ENCODE measurements around the gene EIPR1. TPM values are rescaled to one million over a fixed set of nuclear protein-coding genes. Genes with fewer than 3 reads are reported as not detected.

EIPR1 gene
- total and polyA plus RNA-seq, 2 donors (not counting 3 experiments of a cell fraction or from before 2014, with no cell fraction given): 30.8 to 57.3 TPM

DNA sequence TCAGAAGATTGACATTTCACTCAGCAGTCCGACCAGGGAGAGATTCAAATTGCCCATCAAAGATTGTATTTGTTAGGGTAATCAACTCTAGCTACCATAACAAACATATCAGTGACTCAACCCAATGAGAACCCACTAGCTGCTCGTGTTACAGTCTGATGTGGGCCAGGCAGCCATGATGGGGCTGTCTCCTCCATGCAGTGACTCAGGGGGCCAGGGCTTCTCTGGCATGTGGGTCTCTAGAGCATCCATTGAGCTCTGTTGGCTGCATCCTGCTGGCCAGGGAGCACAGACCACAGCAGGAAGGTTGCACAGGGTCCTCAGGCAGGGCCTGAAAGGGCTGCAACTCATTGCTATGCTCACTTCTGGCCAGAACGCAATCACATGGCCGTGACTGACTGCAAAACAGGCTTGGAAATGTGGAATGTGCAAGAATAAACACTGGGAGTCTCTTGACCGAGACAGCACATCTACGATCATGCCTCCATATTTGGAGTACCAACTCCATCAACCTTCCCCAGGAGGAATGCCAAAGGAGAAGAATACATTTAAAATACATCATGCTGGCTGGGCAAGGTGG lies 216.8 kb downstream of the EIPR1 start:
- Histone ChIP-seq H3K36me3 (ENCODE audit: control insufficient read depth in 2 of 2, extremely low read depth in 1 of 2, insufficient read depth in 2 of 2, low read length in 2 of 2) (no peaks in the 10 kb centered on the region), H3K4me2 (ENCODE audit: insufficient read depth, low read length) (no peak overlapping the region), H3K9me3 (replicated peaks; ENCODE audit: control insufficient read depth, insufficient read depth, low read length) (no peaks in the 10 kb centered on the region), H2AFZ (ENCODE audit: low read depth, low read length) (no peak overlapping the region), H3K27ac (ENCODE audit: insufficient read depth, low read depth, low read length) (no peak overlapping the region), H3K9me1 (replicated peaks; ENCODE audit: control insufficient read depth, extremely low read depth, insufficient read depth, low read length) (no peaks in the 10 kb centered on the region), H3K27me3 (ENCODE audit: control insufficient read depth in 2 of 2, insufficient read depth in 2 of 2, low read length in 2 of 2) (no peaks in the 10 kb centered on the region), H4K20me1 (replicated peaks; ENCODE audit: control insufficient read depth, extremely low read depth, insufficient read depth, low read length) (no peaks in the 10 kb centered on the region), H3K4me1 (ENCODE audit: control insufficient read depth, extremely low read depth, insufficient read depth, low read length) (no peaks in the 10 kb centered on the region), H3K9ac (replicated peaks; ENCODE audit: extremely low read depth, insufficient read depth, low read length) (no peak overlapping the region), H3K4me3 (replicated peaks in 1 of 3; ENCODE audit: insufficient read depth in 1 of 3, low read depth in 1 of 3, low read length in 3 of 3) (no peak overlapping the region), H3K79me2 (ENCODE audit: control insufficient read depth, insufficient read depth, low read length) (no peaks in the 10 kb centered on the region)
- ChIA-PET CTCF (no interaction called here), POLR2A (no interaction called here)
- DNase-seq (ENCODE audit: low read depth, low spot score) (no peak), FAIRE-seq (no peak)
- intact Hi-C loops (cut with micrococcal nuclease) (no loop called here), dilution Hi-C loops (cut with MboI; ENCODE audit: extremely low pct_ligation_motif_present, low sequenced_read_pairs) (no loop called here)
- TF ChIP-seq GATA2 (IDR thresholded peaks at IDR 0.05; ENCODE audit: insufficient read depth, insufficient read length, low read depth, low read length) (no peak), MYC (IDR thresholded peaks at IDR 0.05; ENCODE audit: low read depth, low read length) (no peak), POLR2A (IDR thresholded peaks at IDR 0.05; ENCODE audit: low read depth, low read length) (no peak), POLR2AphosphoS5 (IDR thresholded peaks at IDR 0.05; ENCODE audit: insufficient read depth, low read depth, low read length) (no peak), EZH2 (IDR thresholded peaks at IDR 0.05; ENCODE audit: borderline replicate concordance, low read depth, low read length, severe bottlenecking) (no peak), FOS (IDR thresholded peaks at IDR 0.05; ENCODE audit: borderline replicate concordance, insufficient read depth, low read length) (no peak), JUN (IDR thresholded peaks at IDR 0.05; ENCODE audit: borderline replicate concordance, insufficient read depth, insufficient read length, low read depth) (no peak)
- TF ChIP-seq, protein P1, sequence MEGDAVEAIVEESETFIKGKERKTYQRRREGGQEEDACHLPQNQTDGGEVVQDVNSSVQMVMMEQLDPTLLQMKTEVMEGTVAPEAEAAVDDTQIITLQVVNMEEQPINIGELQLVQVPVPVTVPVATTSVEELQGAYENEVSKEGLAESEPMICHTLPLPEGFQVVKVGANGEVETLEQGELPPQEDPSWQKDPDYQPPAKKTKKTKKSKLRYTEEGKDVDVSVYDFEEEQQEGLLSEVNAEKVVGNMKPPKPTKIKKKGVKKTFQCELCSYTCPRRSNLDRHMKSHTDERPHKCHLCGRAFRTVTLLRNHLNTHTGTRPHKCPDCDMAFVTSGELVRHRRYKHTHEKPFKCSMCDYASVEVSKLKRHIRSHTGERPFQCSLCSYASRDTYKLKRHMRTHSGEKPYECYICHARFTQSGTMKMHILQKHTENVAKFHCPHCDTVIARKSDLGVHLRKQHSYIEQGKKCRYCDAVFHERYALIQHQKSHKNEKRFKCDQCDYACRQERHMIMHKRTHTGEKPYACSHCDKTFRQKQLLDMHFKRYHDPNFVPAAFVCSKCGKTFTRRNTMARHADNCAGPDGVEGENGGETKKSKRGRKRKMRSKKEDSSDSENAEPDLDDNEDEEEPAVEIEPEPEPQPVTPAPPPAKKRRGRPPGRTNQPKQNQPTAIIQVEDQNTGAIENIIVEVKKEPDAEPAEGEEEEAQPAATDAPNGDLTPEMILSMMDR (IDR thresholded peaks at IDR 0.05; ENCODE audit: extremely low read depth in 1 of 2, insufficient read depth in 1 of 2, low read depth in 1 of 2, low read length in 2 of 2): no peak
- TF ChIP-seq, protein P2, sequence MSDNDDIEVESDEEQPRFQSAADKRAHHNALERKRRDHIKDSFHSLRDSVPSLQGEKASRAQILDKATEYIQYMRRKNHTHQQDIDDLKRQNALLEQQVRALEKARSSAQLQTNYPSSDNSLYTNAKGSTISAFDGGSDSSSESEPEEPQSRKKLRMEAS (IDR thresholded peaks at IDR 0.05; ENCODE audit: insufficient read depth, insufficient read length): no peak
- BruUV-seq (replicated peaks): no TSS peak
